SK-N-MC (cell line): ENCODE measurements around the gene SELENOH.

Source experiments
- EZH2 ChIP-seq: fragments of 200-600 bp; sonication (generic); IDR thresholded peaks from one replicate; pipeline ENCODE4 v1.6.1; 2017; ENCODE audit warnings: antibody characterized with exemption
- FOXP2 ChIP-seq: optimal IDR thresholded peaks from 2 replicates; pipeline ENCODE3; 2011; ENCODE audit warnings: mild to moderate bottlenecking, moderate library complexity; ENCODE audit not compliant: insufficient read depth; ENCODE audit errors: extremely low read length, control extremely low read depth
- POLR2AphosphoS5 ChIP-seq: IDR thresholded peaks from 2 replicates; pipeline ENCODE4 v1.6.1; 2012; ENCODE audit warnings: mild to moderate bottlenecking, low read depth, low read length, borderline replicate concordance

DNA sequence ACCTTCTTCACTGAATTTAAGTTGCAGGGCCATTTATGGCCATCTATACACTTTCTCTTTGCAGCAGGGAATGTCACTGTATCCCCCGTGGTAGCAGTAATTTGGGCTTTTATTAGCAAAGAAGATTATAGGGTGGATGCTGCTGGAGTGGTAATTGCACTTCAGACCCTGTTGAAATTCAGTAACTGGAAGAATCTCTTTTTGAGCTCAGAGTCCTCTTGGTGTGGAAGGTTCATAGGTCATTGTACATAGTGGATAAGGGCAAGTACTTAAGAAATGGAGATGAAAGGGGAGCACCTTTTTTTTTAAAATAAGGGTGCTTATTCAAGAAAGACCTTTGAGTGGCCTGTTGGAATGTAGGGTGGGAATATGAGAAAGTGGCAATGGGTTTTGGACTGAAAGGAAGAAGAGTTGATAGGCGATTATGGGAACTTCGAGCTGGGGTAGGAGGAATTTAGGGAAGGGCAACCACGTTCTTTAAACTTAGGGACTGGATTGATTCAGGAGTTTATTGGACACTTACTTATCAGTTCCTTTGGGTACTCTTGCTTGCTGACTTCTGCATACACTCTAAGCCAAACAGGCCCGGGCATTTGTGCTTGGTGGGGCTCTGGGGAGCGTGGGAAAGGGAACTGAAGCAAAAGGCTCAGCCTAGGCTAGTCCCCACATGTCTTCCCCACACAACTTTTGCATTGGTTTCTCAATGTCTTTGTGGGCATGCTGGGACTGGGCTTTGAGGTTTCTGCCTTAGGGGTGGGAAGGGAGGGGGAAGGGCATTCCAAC, 46.8 kb downstream of the SELENOH start:
- no peak for TF ChIP-seq EZH2
- no peak for TF ChIP-seq POLR2AphosphoS5
- TF ChIP-seq FOXP2: no peak
